Measurements from ENCODE around the gene SRSF12.

The SRSF12 gene

GRCh38 chr6:89117211-89118108, at the start of gene SRSF12:
SRSF12 (minus strand) TSS chr6:89118071; CDS start chr6:89117887, 184 bp downstream.
- DNase-seq (ENCODE audit: low read depth, low spot score) = no peak

GRCh38 chr6:89162047-89162371, 44.1 kb upstream of the SRSF12 start:
- no peak for DNase-seq (ENCODE audit: low read depth, low spot score)

- no peak for DNase-seq (ENCODE audit: low read depth, low spot score)
Measured at GRCh38 chr6:89161326-89162046, 43.6 kb upstream of the SRSF12 start.

- DNase-seq (ENCODE audit: low read depth, low spot score) = no peak
Measured at GRCh38 chr6:89160331-89161092, 42.6 kb upstream of the SRSF12 start.

- no peak for DNase-seq (ENCODE audit: low read depth, low spot score)
Measured at GRCh38 chr6:89154131-89154530, 36.3 kb upstream of the SRSF12 start.

- no peak for DNase-seq (ENCODE audit: low read depth, low spot score)
Measured at GRCh38 chr6:89148016-89148750, 30.3 kb upstream of the SRSF12 start.

GRCh38 chr6:89146718-89147700, 29.1 kb upstream of the SRSF12 start:
- DNase-seq (ENCODE audit: low read depth, low spot score) = no peak

GRCh38 chr6:89145956-89146717, 28.3 kb upstream of the SRSF12 start, which contains the start of gene PM20D2:
PM20D2 (plus strand) TSS chr6:89146055; CDS start chr6:89146145, 90 bp downstream.
- peak; percentile 47 for DNase-seq (ENCODE audit: low read depth, low spot score)

GRCh38 chr6:89145091-89145955, 27.5 kb upstream of the SRSF12 start:
- no peak for DNase-seq (ENCODE audit: low read depth, low spot score)

- DNase-seq (ENCODE audit: low read depth, low spot score) = no peak
Measured at GRCh38 chr6:89144354-89144906, 26.6 kb upstream of the SRSF12 start.

GRCh38 chr6:89140347-89141156, 22.7 kb upstream of the SRSF12 start:
- no peak for DNase-seq (ENCODE audit: low read depth, low spot score)

GRCh38 chr6:89139509-89140346, 21.9 kb upstream of the SRSF12 start:
- no peak for DNase-seq (ENCODE audit: low read depth, low spot score)

- DNase-seq (ENCODE audit: low read depth, low spot score) = no peak
Measured at GRCh38 chr6:89138173-89138572, 20.3 kb upstream of the SRSF12 start.

GRCh38 chr6:89134723-89135122, 16.9 kb upstream of the SRSF12 start:
- DNase-seq (ENCODE audit: low read depth, low spot score) = no peak

GRCh38 chr6:89133981-89134380, 16.1 kb upstream of the SRSF12 start:
- no peak for DNase-seq (ENCODE audit: low read depth, low spot score)

GRCh38 chr6:89132057-89132456, 14.2 kb upstream of the SRSF12 start:
- no peak for DNase-seq (ENCODE audit: low read depth, low spot score)

Data from activated naive CD8-positive, alpha-beta T cell treated with anti-CD3 and anti-CD28 coated beads, Interleukin-2, amount 50 U/mL, for 16 hours (primary cell).